HepG2 (cell line): ENCODE results near the gene REEP2. TPM values are rescaled to one million over a fixed set of nuclear protein-coding genes. Genes with fewer than 3 reads are reported as not detected.

Experiments used
- CBX1 ChIP-seq: IDR thresholded peaks from one replicate; pipeline ENCODE4 v1.6.1; 2016; ENCODE audit warnings: antibody characterized with exemption, low read depth
- CENPBD1 ChIP-seq: sonication (generic); formaldehyde crosslinking; IDR thresholded peaks from 2 replicates; pipeline ENCODE4 v1.8.0; 2022; ENCODE audit warnings: missing genetic modification reagents, low read depth, mild to moderate bottlenecking, borderline replicate concordance
- ESRRA ChIP-seq: sonication (generic); formaldehyde crosslinking; IDR thresholded peaks from 2 replicates; pipeline ENCODE4 v1.5.1; 2020; ENCODE audit warnings: mild to moderate bottlenecking, low read depth, missing genetic modification reagents
- GLI4 ChIP-seq: sonication (generic); formaldehyde crosslinking; IDR thresholded peaks from 2 replicates; pipeline ENCODE4 v1.5.1; 2020; ENCODE audit warnings: missing genetic modification reagents, mild to moderate bottlenecking, moderate library complexity, borderline replicate concordance
- HHEX ChIP-seq: IDR thresholded peaks from 2 replicates; pipeline ENCODE4 v1.6.1; 2016; ENCODE audit warnings: control low read depth
- HNF4G ChIP-seq, 2 experiments: sonication (generic) in 1 of 2; formaldehyde crosslinking in 1 of 2; IDR thresholded peaks; 2 replicates each; pipeline versions ENCODE4 v1.4.0 to v1.6.1; 2011 to 2020; ENCODE audit warnings: borderline replicate concordance in 2 of 2, low read depth in 2 of 2, mild to moderate bottlenecking in 2 of 2, low read length in 1 of 2, missing genetic modification reagents in 1 of 2, moderate library complexity in 1 of 2
- KLF15 ChIP-seq: sonication (generic); formaldehyde crosslinking; IDR thresholded peaks from 2 replicates; pipeline ENCODE4 v1.8.1; 2023; ENCODE audit warnings: borderline replicate concordance, mild to moderate bottlenecking, inconsistent platforms, missing genetic modification reagents, mixed read lengths
- LBX2 ChIP-seq: sonication (generic); formaldehyde crosslinking; IDR thresholded peaks from 2 replicates; pipeline ENCODE4 v1.5.0; 2020; ENCODE audit warnings: missing genetic modification reagents, mild to moderate bottlenecking, borderline replicate concordance
- NKX3-1 ChIP-seq: sonication (generic); formaldehyde crosslinking; IDR thresholded peaks from 2 replicates; pipeline ENCODE4 v1.5.0; 2020; ENCODE audit warnings: missing genetic modification reagents
- PHF20 ChIP-seq: sonication (generic); formaldehyde crosslinking; IDR thresholded peaks from 2 replicates; pipeline ENCODE4 v1.5.0; 2020; ENCODE audit warnings: mild to moderate bottlenecking, missing genetic modification reagents
- POLR2AphosphoS2 ChIP-seq: IDR thresholded peaks from 2 replicates; pipeline ENCODE4 v1.6.1; 2011; ENCODE audit warnings: low read depth, low read length, improper control_type of control experiment
- PPARG ChIP-seq: conservative IDR thresholded peaks from 2 replicates; pipeline ENCODE4 v1.6.1; 2016; ENCODE audit warnings: missing biosample characterization, missing genetic modification reagents
- SCMH1 ChIP-seq: sonication (generic); formaldehyde crosslinking; IDR thresholded peaks from 2 replicates; pipeline ENCODE4 v1.9.0; 2021; ENCODE audit warnings: missing genetic modification reagents, mild to moderate bottlenecking, borderline replicate concordance
- SOX6 ChIP-seq, 2 experiments: fragments of 450-650 bp in 1 of 2; sonication (generic) in 1 of 2; formaldehyde crosslinking in 1 of 2; IDR thresholded peaks; 2 replicates each; pipeline versions ENCODE4 v1.4.0 to v1.6.1; 2017 to 2020; ENCODE audit warnings: antibody characterized with exemption in 1 of 2, mild to moderate bottlenecking in 1 of 2, missing genetic modification reagents in 1 of 2
- ZNF24 ChIP-seq: fragments of 450-650 bp; IDR thresholded peaks from 2 replicates; pipeline ENCODE4 v1.6.1; 2017; ENCODE audit warnings: antibody characterized with exemption, mild to moderate bottlenecking
- ZNF670 ChIP-seq: sonication (generic); formaldehyde crosslinking; IDR thresholded peaks from 2 replicates; pipeline ENCODE4 v1.8.0; 2022; ENCODE audit warnings: mild to moderate bottlenecking, missing genetic modification reagents, borderline replicate concordance
- polyA plus RNA-seq, 8 experiments: library from polyadenylated mRNA; depleted of rRNA in 3 of 8; stranded (reverse) in 7 of 8; unstranded in 1 of 8; fragments of >200 nt; fragmentation: Illumina TruSeq in 4 of 8; extraction: Trizol in 4 of 8; gene quantifications; 2 replicates each; pipeline versions ENCODE4 v1.2.1 to v1.2.3, GENCODE V29; 2011 to 2016; ENCODE audit warnings: low read depth in 4 of 8, missing spikeins in 1 of 8, mixed read lengths in 1 of 8; ENCODE audit not compliant: insufficient read depth in 1 of 8
- total RNA-seq, 5 experiments: library from RNA; depleted of rRNA; stranded (reverse); fragments of >200 nt; fragmentation: Illumina TruSeq; extraction: Trizol; gene quantifications; 2 replicates each; pipeline ENCODE4 v1.2.3, GENCODE V29; 2016; ENCODE audit warnings: low read depth in 1 of 5
- TF ChIP-seq, protein P1 (sequence below): sonication (generic); formaldehyde crosslinking; IDR thresholded peaks from 2 replicates; pipeline ENCODE4 v1.4.0; 2020; ENCODE audit warnings: missing genetic modification reagents
- TF ChIP-seq, protein P2 (sequence below): sonication (generic); formaldehyde crosslinking; IDR thresholded peaks from 2 replicates; pipeline ENCODE4 v1.4.0; 2020; ENCODE audit warnings: missing genetic modification reagents
- TF ChIP-seq, protein P3 (sequence below): IDR thresholded peaks from 2 replicates; pipeline ENCODE4 v1.6.1; 2016
- TF ChIP-seq, protein P4 (sequence below): sonication (generic); formaldehyde crosslinking; conservative IDR thresholded peaks from 2 replicates; pipeline ENCODE4 v1.8.0; 2022; ENCODE audit warnings: mild to moderate bottlenecking, moderate library complexity, missing genetic modification reagents

Gene REEP2
- total and polyA plus RNA-seq, 2 of the 13 experiments (the other 11 are each of a cell fraction or from before 2014, with no cell fraction given), result 5.3 to 7.8 TPM

DNA sequence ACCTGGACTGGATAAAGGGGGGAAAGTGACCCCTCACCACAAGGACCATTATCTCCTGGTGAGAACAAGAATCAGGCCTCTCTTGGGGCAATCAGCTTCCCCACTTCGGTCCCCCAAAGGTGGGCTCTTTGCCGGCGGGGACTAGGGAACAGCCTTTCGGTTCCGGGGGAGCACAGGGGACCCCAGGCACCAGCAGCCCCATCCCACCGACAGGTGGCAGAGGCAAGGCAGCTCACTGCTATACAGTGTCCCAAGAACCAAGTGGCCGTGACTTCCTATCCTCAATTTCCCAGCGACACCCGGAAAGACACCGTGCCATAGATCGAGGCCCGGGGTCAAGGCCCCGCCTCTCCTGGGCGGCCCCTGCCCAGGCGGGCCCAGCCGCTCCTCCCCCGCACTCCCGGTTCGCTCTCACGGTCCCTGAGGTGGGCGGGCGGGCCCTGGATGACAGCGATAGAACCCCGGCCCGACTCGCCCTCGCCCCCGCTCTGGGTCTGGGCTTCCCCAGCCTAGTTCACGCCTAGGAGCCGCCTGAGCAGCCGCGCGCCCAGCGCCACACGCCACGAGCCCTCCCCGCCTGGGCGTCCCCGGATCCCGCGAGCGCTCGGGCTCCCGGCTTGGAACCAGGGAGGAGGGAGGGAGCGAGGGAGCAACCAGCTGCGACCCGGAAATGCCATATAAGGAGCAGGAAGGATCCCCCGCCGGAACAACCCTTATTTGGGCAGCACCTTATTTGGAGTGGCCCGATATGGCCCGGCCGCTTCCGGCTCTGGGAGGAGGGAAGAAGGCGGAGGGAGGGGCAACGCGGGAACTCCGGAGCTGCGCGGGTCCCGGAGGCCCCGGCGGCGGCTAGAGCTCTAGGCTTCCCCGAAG is 25.8 kb downstream of the REEP2 start (continued):
- 0 out of 2 replicates have a peak, but pooled peaks have one; percentile 39 for TF ChIP-seq PHF20 (CRISPR knock-in tag)
- TF ChIP-seq PPARG, result peak; percentile 12; the same call in 1 of the 2 replicates
- no peak for TF ChIP-seq CBX1
- TF ChIP-seq, protein P1, sequence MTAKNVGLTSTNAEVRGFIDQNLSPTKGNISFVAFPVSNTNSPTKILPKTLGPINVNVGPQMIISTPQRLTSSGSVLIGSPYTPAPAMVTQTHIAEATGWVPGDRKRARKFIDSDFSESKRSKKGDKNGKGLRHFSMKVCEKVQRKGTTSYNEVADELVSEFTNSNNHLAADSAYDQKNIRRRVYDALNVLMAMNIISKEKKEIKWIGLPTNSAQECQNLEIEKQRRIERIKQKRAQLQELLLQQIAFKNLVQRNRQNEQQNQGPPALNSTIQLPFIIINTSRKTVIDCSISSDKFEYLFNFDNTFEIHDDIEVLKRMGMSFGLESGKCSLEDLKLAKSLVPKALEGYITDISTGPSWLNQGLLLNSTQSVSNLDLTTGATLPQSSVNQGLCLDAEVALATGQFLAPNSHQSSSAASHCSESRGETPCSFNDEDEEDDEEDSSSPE (CRISPR knock-in tag), result peak; percentile 28; the same call in 1 of the 2 replicates
- no peak; the same call in none of the 2 replicates for TF ChIP-seq ZNF670 (CRISPR knock-in tag)
- peak; percentile 17; the same call in 1 of the 2 replicates for TF ChIP-seq KLF15 (CRISPR knock-in tag)
- TF ChIP-seq NKX3-1 (CRISPR knock-in tag), result 0 out of 2 replicates have a peak, but pooled peaks have one; percentile 14
- TF ChIP-seq GLI4, result 0 out of 2 replicates have a peak, but pooled peaks have one; percentile 40
- TF ChIP-seq, protein P2, sequence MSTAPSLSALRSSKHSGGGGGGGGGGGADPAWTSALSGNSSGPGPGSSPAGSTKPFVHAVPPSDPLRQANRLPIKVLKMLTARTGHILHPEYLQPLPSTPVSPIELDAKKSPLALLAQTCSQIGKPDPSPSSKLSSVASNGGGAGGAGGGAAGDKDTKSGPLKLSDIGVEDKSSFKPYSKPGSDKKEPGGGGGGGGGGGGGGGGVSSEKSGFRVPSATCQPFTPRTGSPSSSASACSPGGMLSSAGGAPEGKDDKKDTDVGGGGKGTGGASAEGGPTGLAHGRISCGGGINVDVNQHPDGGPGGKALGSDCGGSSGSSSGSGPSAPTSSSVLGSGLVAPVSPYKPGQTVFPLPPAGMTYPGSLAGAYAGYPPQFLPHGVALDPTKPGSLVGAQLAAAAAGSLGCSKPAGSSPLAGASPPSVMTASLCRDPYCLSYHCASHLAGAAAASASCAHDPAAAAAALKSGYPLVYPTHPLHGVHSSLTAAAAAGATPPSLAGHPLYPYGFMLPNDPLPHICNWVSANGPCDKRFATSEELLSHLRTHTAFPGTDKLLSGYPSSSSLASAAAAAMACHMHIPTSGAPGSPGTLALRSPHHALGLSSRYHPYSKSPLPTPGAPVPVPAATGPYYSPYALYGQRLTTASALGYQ (CRISPR knock-in tag), result peak; percentile 63
- 0 out of 2 replicates have a peak, but pooled peaks have one; percentile 9 for TF ChIP-seq HNF4G (IDR thresholded peaks at IDR 0.05; ENCODE audit: borderline replicate concordance, low read depth, low read length)
- no peak for TF ChIP-seq HNF4G (CRISPR knock-in tag; IDR thresholded peaks at IDR 0.05; ENCODE audit: borderline replicate concordance, low read depth)
- no peak for TF ChIP-seq CENPBD1 (CRISPR knock-in tag)
- TF ChIP-seq SCMH1 (CRISPR knock-in tag), result no peak
- peak; percentile 37 for TF ChIP-seq ESRRA
- TF ChIP-seq ZNF24, result no peak
- TF ChIP-seq, protein P3, sequence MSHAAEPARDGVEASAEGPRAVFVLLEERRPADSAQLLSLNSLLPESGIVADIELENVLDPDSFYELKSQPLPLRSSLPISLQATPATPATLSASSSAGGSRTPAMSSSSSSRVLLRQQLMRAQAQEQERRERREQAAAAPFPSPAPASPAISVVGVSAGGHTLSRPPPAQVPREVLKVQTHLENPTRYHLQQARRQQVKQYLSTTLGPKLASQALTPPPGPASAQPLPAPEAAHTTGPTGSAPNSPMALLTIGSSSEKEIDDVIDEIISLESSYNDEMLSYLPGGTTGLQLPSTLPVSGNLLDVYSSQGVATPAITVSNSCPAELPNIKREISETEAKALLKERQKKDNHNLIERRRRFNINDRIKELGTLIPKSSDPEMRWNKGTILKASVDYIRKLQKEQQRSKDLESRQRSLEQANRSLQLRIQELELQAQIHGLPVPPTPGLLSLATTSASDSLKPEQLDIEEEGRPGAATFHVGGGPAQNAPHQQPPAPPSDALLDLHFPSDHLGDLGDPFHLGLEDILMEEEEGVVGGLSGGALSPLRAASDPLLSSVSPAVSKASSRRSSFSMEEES (CRISPR knock-in tag), result no peak; the same call in 1 of the 2 replicates
- TF ChIP-seq HHEX (CRISPR knock-in tag), result no peak
- TF ChIP-seq POLR2AphosphoS2, result no peak
- TF ChIP-seq LBX2 (CRISPR knock-in tag), result peak; percentile 16; the same call in 1 of the 2 replicates
- no peak for TF ChIP-seq SOX6 (IDR thresholded peaks at IDR 0.05)
- peak; percentile 20; the same call in 1 of the 2 replicates for TF ChIP-seq SOX6 (CRISPR knock-in tag; IDR thresholded peaks at IDR 0.05)
- TF ChIP-seq, protein P4, sequence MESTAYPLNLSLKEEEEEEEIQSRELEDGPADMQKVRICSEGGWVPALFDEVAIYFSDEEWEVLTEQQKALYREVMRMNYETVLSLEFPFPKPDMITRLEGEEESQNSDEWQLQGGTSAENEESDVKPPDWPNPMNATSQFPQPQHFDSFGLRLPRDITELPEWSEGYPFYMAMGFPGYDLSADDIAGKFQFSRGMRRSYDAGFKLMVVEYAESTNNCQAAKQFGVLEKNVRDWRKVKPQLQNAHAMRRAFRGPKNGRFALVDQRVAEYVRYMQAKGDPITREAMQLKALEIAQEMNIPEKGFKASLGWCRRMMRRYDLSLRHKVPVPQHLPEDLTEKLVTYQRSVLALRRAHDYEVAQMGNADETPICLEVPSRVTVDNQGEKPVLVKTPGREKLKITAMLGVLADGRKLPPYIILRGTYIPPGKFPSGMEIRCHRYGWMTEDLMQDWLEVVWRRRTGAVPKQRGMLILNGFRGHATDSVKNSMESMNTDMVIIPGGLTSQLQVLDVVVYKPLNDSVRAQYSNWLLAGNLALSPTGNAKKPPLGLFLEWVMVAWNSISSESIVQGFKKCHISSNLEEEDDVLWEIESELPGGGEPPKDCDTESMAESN, result no peak; the same call in 1 of the 2 replicates
